ENCODE data around the gene HIPK1.
A peak's percentile ranks its signal among the peaks of the same experiment; 100 is the strongest.
"Not testable (repeated sequence)": the region's sequence is repeated elsewhere in the genome, so short reads cannot be mapped to it uniquely, and the experiment has no call there.

HIPK1 gene

DNA sequence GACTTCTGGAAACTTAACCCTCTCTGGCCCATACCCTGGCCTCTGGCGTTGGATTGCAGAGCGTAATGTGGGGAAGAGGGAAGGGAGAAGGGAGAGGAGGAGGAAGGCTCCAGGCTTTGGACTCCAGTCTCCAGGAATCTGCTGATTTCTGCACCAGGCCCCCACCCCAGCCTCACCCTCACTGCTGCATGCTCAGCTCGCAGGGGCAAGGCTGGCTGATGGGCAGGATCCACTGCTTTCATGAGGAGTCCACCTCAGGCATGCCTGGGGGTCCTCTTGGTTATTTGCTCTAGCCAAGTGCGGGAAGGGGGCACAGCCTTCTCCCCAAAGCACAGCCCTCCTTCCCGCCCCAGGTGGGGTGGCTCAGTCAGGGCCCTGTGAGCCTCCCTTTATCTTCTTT lies 53.8 kb downstream of the HIPK1 start:
- DNase-seq (ENCODE audit: low spot score): no peak

DNA sequence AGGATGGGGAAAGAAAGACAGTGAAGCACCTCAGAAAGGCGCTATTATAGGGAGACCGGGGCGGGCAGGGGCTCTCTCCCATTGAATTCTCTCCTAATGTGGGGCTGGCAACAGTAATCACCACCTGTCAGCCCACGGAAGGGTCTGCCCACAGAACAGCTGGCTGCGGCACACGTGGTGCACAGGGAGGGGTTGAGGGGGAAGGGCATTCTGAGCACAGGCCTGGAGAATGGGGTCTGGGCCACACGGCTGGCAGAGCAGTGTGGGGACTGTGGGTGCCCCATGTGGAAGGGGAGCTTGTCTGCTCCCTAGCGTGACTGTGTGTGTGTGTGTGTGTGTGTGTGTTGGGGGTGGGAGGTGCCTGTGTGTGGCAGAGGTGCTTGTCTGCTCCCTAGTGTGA lies 54.3 kb downstream of the HIPK1 start:
- no peak for DNase-seq (ENCODE audit: low spot score)

DNA sequence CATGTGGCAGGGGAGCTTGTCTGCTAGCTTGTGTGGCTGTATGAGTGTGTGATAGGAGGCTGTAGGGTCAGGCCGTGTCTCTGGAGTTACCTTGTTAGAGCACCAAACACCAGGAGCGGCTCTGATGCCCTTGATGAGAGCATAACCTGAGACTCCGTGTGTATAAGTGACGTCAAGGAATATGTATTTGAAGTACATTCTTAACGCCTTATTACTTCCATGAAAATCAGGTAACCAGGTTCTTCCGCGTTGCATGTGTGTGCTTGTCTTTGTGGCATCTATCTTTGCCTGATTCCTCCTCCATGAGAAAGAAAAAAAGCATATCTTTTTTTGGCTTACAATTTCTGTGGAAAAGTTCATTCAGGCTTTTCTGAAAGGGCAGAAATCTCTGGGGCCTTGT lies 54.7 kb downstream of the HIPK1 start:
- no peak for DNase-seq (ENCODE audit: low spot score)

GRCh38 chr1:113984710-113985109 lies 55.6 kb downstream of the HIPK1 start:
- DNase-seq (ENCODE audit: low spot score): no peak

DNA sequence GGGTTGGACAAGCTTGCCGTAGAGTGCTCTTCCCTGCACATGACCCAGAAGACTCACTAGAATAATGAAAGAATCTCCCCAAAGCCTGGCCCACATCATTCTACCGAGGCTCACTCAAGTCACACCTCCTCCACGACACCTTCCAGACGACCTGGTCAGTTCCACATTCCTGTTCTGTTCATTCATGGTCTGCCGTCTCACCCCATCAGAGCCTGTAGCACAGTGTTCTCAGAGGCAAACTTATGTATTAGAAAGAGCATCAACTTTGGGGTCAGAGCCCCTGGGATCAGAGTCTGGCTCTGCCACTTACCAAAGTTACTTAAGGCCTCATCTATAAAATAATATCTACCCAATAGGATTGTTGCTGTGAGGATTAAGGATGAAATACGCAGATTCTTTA lies 57.7 kb downstream of the HIPK1 start:
- DNase-seq (ENCODE audit: low spot score): no peak

DNA sequence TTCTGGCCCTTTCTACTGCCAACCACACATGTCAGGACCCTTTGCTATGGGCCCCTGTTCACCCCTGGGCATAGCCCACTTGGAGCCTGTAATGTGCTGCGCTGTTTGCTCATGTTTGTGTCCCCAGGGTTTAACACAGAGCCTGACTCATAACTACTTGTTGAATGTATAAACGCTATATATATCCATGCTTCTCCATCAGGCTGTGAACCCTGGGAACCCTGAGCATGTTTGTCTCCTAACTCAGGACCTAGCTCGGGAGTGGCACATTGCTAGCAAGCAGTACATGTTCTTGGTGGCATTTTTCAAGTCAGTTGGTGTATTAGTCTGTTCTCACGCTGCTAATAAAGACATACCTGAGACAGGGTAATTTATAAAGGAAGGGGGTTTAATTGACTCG lies 58.1 kb downstream of the HIPK1 start:
- no peak for DNase-seq (ENCODE audit: low spot score)

- no peak for DNase-seq (ENCODE audit: low spot score)
Measured at GRCh38 chr1:113990530-113990929, 61.4 kb downstream of the HIPK1 start.

DNA sequence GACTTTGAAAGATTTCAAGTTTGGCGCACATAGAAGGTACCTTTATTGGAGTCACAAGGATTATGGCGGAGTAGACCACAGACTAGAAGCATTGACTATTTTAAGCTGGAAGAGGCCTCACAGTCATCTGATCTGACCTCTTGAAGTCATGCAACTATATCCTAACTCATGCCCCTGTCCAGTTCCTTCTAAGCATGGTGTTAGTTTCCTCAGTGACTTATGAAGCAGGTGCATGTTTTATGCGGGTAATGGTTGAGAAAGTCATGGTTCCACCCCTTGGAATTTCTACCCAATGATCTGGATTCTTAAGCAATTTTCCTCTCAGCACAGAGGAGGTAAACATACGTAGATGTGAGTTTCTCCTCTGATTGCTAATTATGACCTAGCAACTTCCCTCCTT lies 61.8 kb downstream of the HIPK1 start:
- DNase-seq (ENCODE audit: low spot score): no peak

- DNase-seq (ENCODE audit: low spot score): no peak
Measured at GRCh38 chr1:113991467-113991997, 62.4 kb downstream of the HIPK1 start.

GRCh38 chr1:113993072-113993471 lies 63.9 kb downstream of the HIPK1 start:
- DNase-seq (ENCODE audit: low spot score): no peak

DNA sequence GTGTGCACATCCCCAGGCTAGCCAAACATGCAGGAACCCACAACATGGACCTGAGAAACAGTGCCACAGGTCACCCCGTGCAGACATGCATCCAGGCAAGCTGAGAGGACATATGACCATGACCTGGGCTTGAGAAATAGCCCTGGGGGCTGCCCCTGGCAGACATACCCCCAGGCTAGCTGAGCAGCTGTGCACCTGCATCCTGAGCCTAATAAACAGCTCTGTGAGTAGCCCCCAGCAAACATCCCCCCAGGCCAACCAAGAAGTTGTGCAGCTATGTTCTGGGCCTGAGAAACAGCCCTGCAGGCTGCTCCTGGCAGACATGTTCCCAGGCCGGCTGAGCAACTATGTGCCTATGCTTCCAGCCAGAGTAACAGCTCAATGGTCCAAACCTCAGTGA lies 64.6 kb downstream of the HIPK1 start:
- no peak for DNase-seq (ENCODE audit: low spot score)

- no peak for DNase-seq (ENCODE audit: low spot score)
Measured at GRCh38 chr1:113995382-113995781, 66.3 kb downstream of the HIPK1 start.

GRCh38 chr1:113998361-113998760 lies 69.2 kb downstream of the HIPK1 start:
- DNase-seq (ENCODE audit: low spot score): peak; percentile 30

DNA sequence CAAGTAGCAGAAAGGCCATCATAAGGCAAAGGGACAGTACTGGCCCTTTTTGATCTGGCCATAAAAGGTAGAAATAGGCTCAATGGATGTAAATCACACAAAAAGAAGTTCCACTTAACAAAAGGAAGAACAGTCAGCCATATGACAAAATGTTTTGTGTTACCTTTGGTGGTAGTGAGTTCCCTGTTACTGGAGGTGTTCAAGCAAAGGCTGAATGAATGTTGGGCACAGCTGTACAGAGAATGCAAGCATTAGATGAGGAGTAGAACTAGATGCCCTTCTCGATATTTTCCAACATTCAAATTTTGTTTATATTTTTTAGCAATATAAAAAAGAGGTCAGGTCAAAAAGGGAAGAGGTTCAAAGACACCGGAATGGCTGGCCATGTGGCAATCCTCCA lies 70.1 kb downstream of the HIPK1 start:
- no peak for DNase-seq (ENCODE audit: low spot score)

GRCh38 chr1:113999799-114000198 lies 70.7 kb downstream of the HIPK1 start:
- no peak for DNase-seq (ENCODE audit: low spot score)

GRCh38 chr1:114000406-114000805 lies 71.3 kb downstream of the HIPK1 start:
- DNase-seq (ENCODE audit: low spot score): no peak

DNA sequence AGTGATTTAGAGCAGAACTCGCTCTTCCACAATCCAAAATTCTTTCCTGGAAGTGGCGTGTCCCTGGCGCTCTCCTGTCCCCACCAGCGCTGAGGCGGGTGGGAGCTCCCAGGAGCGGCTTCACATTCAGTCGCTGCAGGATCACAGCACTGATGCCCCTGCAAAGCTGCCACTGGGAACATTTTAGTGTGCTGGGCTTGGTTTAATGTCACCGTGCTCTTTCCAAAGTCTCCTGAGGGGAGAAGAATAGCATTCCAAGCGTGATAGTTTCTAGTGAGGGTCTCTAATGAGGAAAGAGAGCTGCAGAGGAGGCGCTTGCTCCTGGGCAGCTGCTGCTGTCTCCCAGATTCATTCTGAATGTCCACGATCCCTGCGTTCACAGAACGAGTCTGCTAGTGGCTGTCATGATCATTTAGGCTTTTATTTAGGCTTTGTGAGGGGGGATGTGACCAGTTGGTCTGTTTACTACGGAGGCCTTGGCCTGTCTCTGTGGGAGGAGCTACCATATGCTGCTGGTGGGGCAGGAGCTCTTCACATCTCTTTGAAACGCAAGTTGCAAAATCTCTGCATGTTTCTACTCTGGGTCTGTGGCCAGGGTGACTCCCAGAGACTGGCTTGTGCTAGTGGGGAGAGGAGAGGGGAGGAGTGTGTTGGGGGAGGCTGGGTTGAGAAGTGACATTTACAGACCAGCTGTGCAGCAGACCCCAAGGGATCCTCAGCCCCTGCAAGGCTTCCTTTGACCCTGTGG lies 73.5 kb downstream of the HIPK1 start:
- no peak for DNase-seq (ENCODE audit: low spot score)

DNA sequence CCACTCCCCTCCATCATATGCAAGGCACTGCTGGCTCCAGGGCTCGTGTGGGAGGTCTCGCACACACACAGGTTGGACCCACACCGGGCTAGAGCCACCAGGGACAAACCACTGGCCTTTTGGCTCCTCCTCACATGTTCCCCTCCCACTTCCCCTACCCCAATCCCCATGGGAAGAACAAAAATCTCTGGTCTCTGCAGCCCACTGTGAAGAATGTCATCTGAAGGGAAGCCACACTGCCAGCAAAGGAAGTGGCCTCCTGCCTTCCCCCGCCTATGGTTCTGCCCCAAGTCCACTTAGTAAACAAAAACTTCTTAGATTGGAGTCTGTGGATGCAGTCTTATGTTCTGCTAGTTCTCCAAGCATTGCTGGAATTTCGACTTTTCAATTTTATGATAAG lies 74.3 kb downstream of the HIPK1 start:
- no peak for DNase-seq (ENCODE audit: low spot score)

- not testable (repeated sequence) for DNase-seq (ENCODE audit: low spot score)
Measured at GRCh38 chr1:114006825-114007224, 77.7 kb downstream of the HIPK1 start.

- DNase-seq (ENCODE audit: low spot score): no peak
Measured at GRCh38 chr1:114008480-114008941, 79.4 kb downstream of the HIPK1 start.

- DNase-seq (ENCODE audit: low spot score): no peak
Measured at GRCh38 chr1:114008993-114009392, 79.9 kb downstream of the HIPK1 start.

DNA sequence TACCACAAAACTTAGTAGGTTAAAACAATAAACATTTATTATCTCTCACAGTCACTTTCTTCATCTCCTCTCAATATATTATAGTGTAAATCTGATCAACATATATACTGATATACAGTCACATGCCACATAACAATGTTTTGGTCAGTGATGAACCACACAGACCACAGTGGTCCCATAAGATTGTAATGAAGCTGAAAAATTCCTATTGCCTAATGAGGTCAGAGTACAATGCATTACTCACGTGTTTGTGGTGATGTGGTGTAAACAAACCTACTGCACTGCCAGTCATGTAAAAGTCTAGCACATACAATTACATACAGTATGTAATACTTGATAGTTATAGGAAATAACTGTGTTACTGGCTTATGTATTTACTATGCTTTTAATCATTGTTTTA lies 80.3 kb downstream of the HIPK1 start:
- no peak for DNase-seq (ENCODE audit: low spot score)

DNA sequence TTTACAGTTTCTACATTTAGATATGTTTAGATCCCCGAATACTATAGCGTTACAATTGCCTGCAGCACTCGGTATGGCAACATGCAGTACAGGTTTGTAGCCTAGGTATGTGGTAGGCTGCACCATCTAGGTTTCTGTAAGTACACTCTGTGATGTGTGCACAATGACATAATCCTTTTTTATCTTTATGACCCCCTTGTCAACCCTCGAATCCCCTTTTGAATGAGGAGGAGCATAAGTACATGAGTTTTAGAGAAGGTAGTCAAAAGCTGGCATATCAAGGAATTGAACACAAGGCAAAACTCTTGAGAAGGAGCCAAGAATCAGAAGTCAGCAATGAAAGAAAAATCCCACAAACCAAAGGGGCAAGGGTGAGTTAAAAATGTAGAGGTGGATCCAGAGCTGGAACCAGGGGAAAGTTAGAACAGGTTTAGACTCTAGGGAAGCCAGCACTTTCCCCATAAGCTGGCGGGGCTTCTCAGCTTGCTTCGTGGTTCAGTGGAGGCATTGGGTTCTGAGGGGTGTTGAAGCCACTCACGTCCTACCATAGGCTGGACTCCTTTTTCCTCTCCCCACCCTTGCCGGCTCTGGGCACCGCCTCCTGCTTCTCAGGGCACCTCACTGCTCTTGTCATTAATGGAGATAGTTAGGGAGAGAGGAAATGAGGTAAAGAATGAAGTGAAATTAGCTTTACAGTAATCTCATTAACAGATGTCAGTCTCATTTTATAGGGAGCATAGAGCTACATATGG lies 81.5 kb downstream of the HIPK1 start:
- DNase-seq (ENCODE audit: low spot score): no peak
